Globus pallidus (tissue), 1 donor: Measurements from ENCODE around the gene PARG.
"Not testable (repeated sequence)": the region's sequence is repeated elsewhere in the genome, so short reads cannot be mapped to it uniquely, and the experiment has no call there.

Experiments used
- DNase-seq: peaks from one replicate; pipeline ENCODE4 v3.0.0-alpha.2; 2015; ENCODE audit warnings: low spot score

PARG gene

GRCh38 chr10:49827297-49827696 lies 114.5 kb downstream of the PARG start:
- DNase-seq = peak; percentile 22

GRCh38 chr10:49819234-49819958 lies 122.4 kb downstream of the PARG start:
- DNase-seq = no peak

- no peak for DNase-seq
Observed at GRCh38 chr10:49817845-49818244, 124.0 kb downstream of the PARG start.

- DNase-seq = no peak
Observed at GRCh38 chr10:49803988-49804387, 137.8 kb downstream of the PARG start.

- no peak for DNase-seq
Observed at GRCh38 chr10:49798275-49798674, 143.6 kb downstream of the PARG start.

- DNase-seq = no peak
Observed at GRCh38 chr10:49791100-49791499, 150.7 kb downstream of the PARG start.

- no peak for DNase-seq
Observed at GRCh38 chr10:49784681-49785080, 157.1 kb downstream of the PARG start.

GRCh38 chr10:49783645-49784044 lies 158.2 kb downstream of the PARG start:
- no peak for DNase-seq

GRCh38 chr10:49781247-49781646 lies 160.6 kb downstream of the PARG start:
- DNase-seq = no peak

GRCh38 chr10:49778197-49778596 lies 163.6 kb downstream of the PARG start:
- DNase-seq = no peak

- DNase-seq = no peak
Observed at GRCh38 chr10:49776851-49777250, 165.0 kb downstream of the PARG start.

GRCh38 chr10:49775014-49775413 lies 166.8 kb downstream of the PARG start:
- no peak for DNase-seq

GRCh38 chr10:49772944-49773343 lies 168.9 kb downstream of the PARG start:
- not testable (repeated sequence) for DNase-seq

- DNase-seq = not testable (repeated sequence)
Observed at GRCh38 chr10:49771046-49771445, 170.8 kb downstream of the PARG start.

GRCh38 chr10:49769692-49770091 lies 172.1 kb downstream of the PARG start:
- no peak for DNase-seq

GRCh38 chr10:49768731-49769130 lies 173.1 kb downstream of the PARG start:
- no peak for DNase-seq

GRCh38 chr10:49768329-49768728 lies 173.5 kb downstream of the PARG start:
- no peak for DNase-seq
